HepG2 (cell line): ENCODE data around the gene LGALS1.

Experiments
- JUND ChIP-seq: sonication (generic); formaldehyde crosslinking; IDR thresholded peaks from 2 replicates; pipeline ENCODE4 v1.8.0; 2022; ENCODE audit warnings: mild to moderate bottlenecking, missing genetic modification reagents
- MEIS1 ChIP-seq: sonication (generic); formaldehyde crosslinking; IDR thresholded peaks from 2 replicates; pipeline ENCODE4 v1.9.0; 2021; ENCODE audit warnings: mild to moderate bottlenecking, missing genetic modification reagents, moderate library complexity, borderline replicate concordance

DNA sequence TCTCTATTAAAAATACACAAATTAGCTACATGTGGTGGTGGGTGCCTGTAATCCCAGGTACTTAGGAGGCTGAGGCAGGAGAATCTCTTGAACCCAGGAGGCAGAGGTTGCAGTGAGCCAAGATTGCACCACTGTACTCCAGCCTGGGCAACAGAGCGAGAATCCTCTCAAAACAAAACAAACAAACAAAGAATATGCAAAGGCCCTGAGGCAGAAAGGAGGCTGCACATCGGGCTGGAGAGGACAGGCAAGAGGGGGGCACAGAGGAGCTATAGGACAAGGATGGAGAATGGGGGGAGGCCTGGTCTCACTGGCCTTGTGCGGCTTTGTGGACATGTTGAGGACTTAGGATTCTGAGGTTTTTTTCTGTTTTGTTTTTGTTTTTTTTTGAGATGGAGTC, 29.8 kb downstream of the LGALS1 start:
- no peak for TF ChIP-seq MEIS1
- no peak for TF ChIP-seq JUND (CRISPR knock-in tag)
